ENCODE data around the gene GATA6.
"Not testable (repeated sequence)": the region's sequence is repeated elsewhere in the genome, so short reads cannot be mapped to it uniquely, and the experiment has no call there.

GATA6 gene

GRCh38 chr18:22174341-22175145 lies 5.2 kb downstream of the GATA6 start:
- Histone ChIP-seq H3K27me3 (ENCODE audit: low read depth, low read length) (peaks cover 10% of the 10 kb centered on the region), H3K9me3 (ENCODE audit: control insufficient read depth in 1 of 2, low read length in 2 of 2) (no peaks in the 10 kb centered on the region), H3K36me3 (ENCODE audit: control insufficient read depth in 1 of 2, insufficient read depth in 2 of 2, low read length in 2 of 2) (no peaks in the 10 kb centered on the region), H3K27ac (ENCODE audit: low read length) (peak overlapping the region; percentile 55), H3K4me1 (ENCODE audit: control insufficient read depth in 1 of 2, insufficient read depth in 2 of 2, low read length in 2 of 2) (peaks cover 0 to 10% of the 10 kb centered on the region in 2 donors), H3K4me3 (ENCODE audit: low read depth in 1 of 2, low read length in 2 of 2) (peak overlapping the region in 1 of 2 donors; percentile 57)

GRCh38 chr18:22175346-22175745 lies 6.0 kb downstream of the GATA6 start:
- Histone ChIP-seq H3K4me3 (ENCODE audit: low read depth in 1 of 2, low read length in 2 of 2) (peak overlapping the region in 1 of 2 donors; percentile 0), H3K9me3 (ENCODE audit: control insufficient read depth in 1 of 2, low read length in 2 of 2) (no peaks in the 10 kb centered on the region), H3K27ac (ENCODE audit: low read length) (peak overlapping the region; percentile 55), H3K27me3 (ENCODE audit: low read depth, low read length) (peaks cover 10% of the 10 kb centered on the region), H3K36me3 (ENCODE audit: control insufficient read depth in 1 of 2, insufficient read depth in 2 of 2, low read length in 2 of 2) (no peaks in the 10 kb centered on the region), H3K4me1 (ENCODE audit: control insufficient read depth in 1 of 2, insufficient read depth in 2 of 2, low read length in 2 of 2) (peaks cover 0 to 6% of the 10 kb centered on the region in 2 donors)

GRCh38 chr18:22176420-22177326 lies 7.3 kb downstream of the GATA6 start:
- H3K27me3 ChIP-seq (ENCODE audit: low read depth, low read length), result peaks cover 10% of the 10 kb centered on the region

GRCh38 chr18:22177327-22177871 lies 8.0 kb downstream of the GATA6 start:
- Histone ChIP-seq H3K4me1 (ENCODE audit: control insufficient read depth in 1 of 2, insufficient read depth in 2 of 2, low read length in 2 of 2) (no peaks in the 10 kb centered on the region), H3K27me3 (ENCODE audit: low read depth, low read length) (peaks cover 7% of the 10 kb centered on the region), H3K4me3 (ENCODE audit: low read depth in 1 of 2, low read length in 2 of 2) (peak overlapping the region in 1 of 2 donors; percentile 35), H3K27ac (ENCODE audit: low read length) (peak overlapping the region; percentile 76), H3K9me3 (ENCODE audit: control insufficient read depth in 1 of 2, low read length in 2 of 2) (no peaks in the 10 kb centered on the region), H3K36me3 (ENCODE audit: control insufficient read depth in 1 of 2, insufficient read depth in 2 of 2, low read length in 2 of 2) (no peaks in the 10 kb centered on the region)

More at GRCh38 chr18:22176420-22177326, 7.3 kb downstream of the GATA6 start:
- peak overlapping the region; percentile 76 for H3K27ac ChIP-seq (ENCODE audit: low read length)
- no peaks in the 10 kb centered on the region for H3K36me3 ChIP-seq (ENCODE audit: control insufficient read depth in 1 of 2, insufficient read depth in 2 of 2, low read length in 2 of 2)
- H3K9me3 ChIP-seq (ENCODE audit: control insufficient read depth in 1 of 2, low read length in 2 of 2), result no peaks in the 10 kb centered on the region
- no peaks in the 10 kb centered on the region for H3K4me1 ChIP-seq (ENCODE audit: control insufficient read depth in 1 of 2, insufficient read depth in 2 of 2, low read length in 2 of 2)
- H3K4me3 ChIP-seq (ENCODE audit: low read depth in 1 of 2, low read length in 2 of 2), result no peak overlapping the region

GRCh38 chr18:22179174-22179573 lies 9.8 kb downstream of the GATA6 start:
- H3K36me3 ChIP-seq (ENCODE audit: control insufficient read depth in 1 of 2, insufficient read depth in 2 of 2, low read length in 2 of 2), result no peaks in the 10 kb centered on the region
- no peaks in the 10 kb centered on the region for H3K9me3 ChIP-seq (ENCODE audit: control insufficient read depth in 1 of 2, low read length in 2 of 2)
- H3K4me1 ChIP-seq (ENCODE audit: control insufficient read depth in 1 of 2, insufficient read depth in 2 of 2, low read length in 2 of 2), result no peaks in the 10 kb centered on the region
- H3K27me3 ChIP-seq (ENCODE audit: low read depth, low read length), result peaks cover 4% of the 10 kb centered on the region
- H3K27ac ChIP-seq (ENCODE audit: low read length), result peak overlapping the region; percentile 56
- H3K4me3 ChIP-seq (ENCODE audit: low read depth in 1 of 2, low read length in 2 of 2), result no peak overlapping the region

GRCh38 chr18:22179631-22180030 lies 10.2 kb downstream of the GATA6 start:
- H3K4me1 ChIP-seq (ENCODE audit: control insufficient read depth in 1 of 2, insufficient read depth in 2 of 2, low read length in 2 of 2), result no peaks in the 10 kb centered on the region
- H3K9me3 ChIP-seq (ENCODE audit: control insufficient read depth in 1 of 2, low read length in 2 of 2), result no peaks in the 10 kb centered on the region
- no peak overlapping the region for H3K4me3 ChIP-seq (ENCODE audit: low read depth in 1 of 2, low read length in 2 of 2)
- H3K36me3 ChIP-seq (ENCODE audit: control insufficient read depth in 1 of 2, insufficient read depth in 2 of 2, low read length in 2 of 2), result no peaks in the 10 kb centered on the region
- peaks cover 4% of the 10 kb centered on the region for H3K27me3 ChIP-seq (ENCODE audit: low read depth, low read length)
- peak overlapping the region; percentile 56 for H3K27ac ChIP-seq (ENCODE audit: low read length)

- H3K4me1 ChIP-seq (ENCODE audit: control insufficient read depth in 1 of 2, insufficient read depth in 2 of 2, low read length in 2 of 2), result no peaks in the 10 kb centered on the region
- no peak overlapping the region for H3K4me3 ChIP-seq (ENCODE audit: low read depth in 1 of 2, low read length in 2 of 2)
- no peaks in the 10 kb centered on the region for H3K9me3 ChIP-seq (ENCODE audit: control insufficient read depth in 1 of 2, low read length in 2 of 2)
- no peak overlapping the region for H3K27ac ChIP-seq (ENCODE audit: low read length)
- peaks cover 4% of the 10 kb centered on the region for H3K27me3 ChIP-seq (ENCODE audit: low read depth, low read length)
- H3K36me3 ChIP-seq (ENCODE audit: control insufficient read depth in 1 of 2, insufficient read depth in 2 of 2, low read length in 2 of 2), result peaks cover 0 to 2% of the 10 kb centered on the region in 2 donors
These were observed 11.3 kb downstream of the GATA6 start for GRCh38 chr18:22180722-22181121.

GRCh38 chr18:22182884-22183697 lies 13.7 kb downstream of the GATA6 start:
- H3K27me3 ChIP-seq (ENCODE audit: low read depth, low read length), result no peaks in the 10 kb centered on the region
- H3K9me3 ChIP-seq (ENCODE audit: control insufficient read depth in 1 of 2, low read length in 2 of 2), result no peaks in the 10 kb centered on the region
- no peak overlapping the region for H3K27ac ChIP-seq (ENCODE audit: low read length)
- no peak overlapping the region for H3K4me3 ChIP-seq (ENCODE audit: low read depth in 1 of 2, low read length in 2 of 2)
- H3K4me1 ChIP-seq (ENCODE audit: control insufficient read depth in 1 of 2, insufficient read depth in 2 of 2, low read length in 2 of 2), result no peaks in the 10 kb centered on the region
- peaks cover 0 to 3% of the 10 kb centered on the region in 2 donors for H3K36me3 ChIP-seq (ENCODE audit: control insufficient read depth in 1 of 2, insufficient read depth in 2 of 2, low read length in 2 of 2)

- H3K27ac ChIP-seq (ENCODE audit: low read length), result no peak overlapping the region
These were observed 14.3 kb downstream of the GATA6 start for GRCh38 chr18:22183698-22184170.

GRCh38 chr18:22184573-22184972 lies 15.2 kb downstream of the GATA6 start:
- not testable (repeated sequence) for H3K9me3 ChIP-seq (ENCODE audit: control insufficient read depth in 1 of 2, low read length in 2 of 2); H3K4me3 ChIP-seq (ENCODE audit: low read depth in 1 of 2, low read length in 2 of 2); H3K36me3 ChIP-seq (ENCODE audit: control insufficient read depth in 1 of 2, insufficient read depth in 2 of 2, low read length in 2 of 2); H3K4me1 ChIP-seq (ENCODE audit: control insufficient read depth in 1 of 2, insufficient read depth in 2 of 2, low read length in 2 of 2); H3K27me3 ChIP-seq (ENCODE audit: low read depth, low read length)
- peak overlapping the region; percentile 62 for H3K27ac ChIP-seq (ENCODE audit: low read length)

More at GRCh38 chr18:22183698-22184170, 14.3 kb downstream of the GATA6 start:
- no peak overlapping the region for H3K4me3 ChIP-seq (ENCODE audit: low read depth in 1 of 2, low read length in 2 of 2)
- H3K4me1 ChIP-seq (ENCODE audit: control insufficient read depth in 1 of 2, insufficient read depth in 2 of 2, low read length in 2 of 2), result no peaks in the 10 kb centered on the region
- no peaks in the 10 kb centered on the region for H3K9me3 ChIP-seq (ENCODE audit: control insufficient read depth in 1 of 2, low read length in 2 of 2)
- no peaks in the 10 kb centered on the region for H3K27me3 ChIP-seq (ENCODE audit: low read depth, low read length)
- peaks cover 0 to 3% of the 10 kb centered on the region in 2 donors for H3K36me3 ChIP-seq (ENCODE audit: control insufficient read depth in 1 of 2, insufficient read depth in 2 of 2, low read length in 2 of 2)
